Hepatocyte (in vitro differentiated cells): ENCODE measurements around the gene RAD51D.

Experiments
- EZH2phosphoT487 ChIP-seq: fragments of 200-600 bp; sonication (generic); IDR thresholded peaks from one replicate; pipeline ENCODE4 v1.6.1; 2018; ENCODE audit warnings: antibody characterized with exemption, mild to moderate bottlenecking, low read depth, moderate library complexity; ENCODE audit not compliant: unreplicated experiment, severe bottlenecking
- TF ChIP-seq, protein P1 (sequence below): fragments of 200-600 bp; sonication (generic); IDR thresholded peaks from 2 replicates; pipeline ENCODE4 v1.5.1; 2016; ENCODE audit warnings: antibody characterized with exemption, mild to moderate bottlenecking; ENCODE audit not compliant: poor library complexity

GRCh38 chr17:35094902-35095301 is 24.8 kb downstream of the RAD51D start:
- no peak for TF ChIP-seq EZH2phosphoT487
- TF ChIP-seq, protein P1, sequence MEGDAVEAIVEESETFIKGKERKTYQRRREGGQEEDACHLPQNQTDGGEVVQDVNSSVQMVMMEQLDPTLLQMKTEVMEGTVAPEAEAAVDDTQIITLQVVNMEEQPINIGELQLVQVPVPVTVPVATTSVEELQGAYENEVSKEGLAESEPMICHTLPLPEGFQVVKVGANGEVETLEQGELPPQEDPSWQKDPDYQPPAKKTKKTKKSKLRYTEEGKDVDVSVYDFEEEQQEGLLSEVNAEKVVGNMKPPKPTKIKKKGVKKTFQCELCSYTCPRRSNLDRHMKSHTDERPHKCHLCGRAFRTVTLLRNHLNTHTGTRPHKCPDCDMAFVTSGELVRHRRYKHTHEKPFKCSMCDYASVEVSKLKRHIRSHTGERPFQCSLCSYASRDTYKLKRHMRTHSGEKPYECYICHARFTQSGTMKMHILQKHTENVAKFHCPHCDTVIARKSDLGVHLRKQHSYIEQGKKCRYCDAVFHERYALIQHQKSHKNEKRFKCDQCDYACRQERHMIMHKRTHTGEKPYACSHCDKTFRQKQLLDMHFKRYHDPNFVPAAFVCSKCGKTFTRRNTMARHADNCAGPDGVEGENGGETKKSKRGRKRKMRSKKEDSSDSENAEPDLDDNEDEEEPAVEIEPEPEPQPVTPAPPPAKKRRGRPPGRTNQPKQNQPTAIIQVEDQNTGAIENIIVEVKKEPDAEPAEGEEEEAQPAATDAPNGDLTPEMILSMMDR, result no peak
